Peyer's patch (tissue), 4 donors: ENCODE results near the gene MORC4.

Source experiments
- POLR2A ChIP-seq, 2 donors: fragments of 450-650 bp; IDR thresholded peaks; one replicate each; pipeline ENCODE4 v1.5.1; 2017; ENCODE audit warnings: antibody characterized with exemption in 2 of 2, mild to moderate bottlenecking in 2 of 2, moderate library complexity in 2 of 2
- TF ChIP-seq, protein P1 (sequence below), 6 experiments: fragments of 450-650 bp in 4 of 6; fragments of 200-600 bp in 2 of 6; sonication (generic) in 1 of 6; IDR thresholded peaks; one replicate each; pipeline ENCODE4 v1.5.1; 2017 to 2019; ENCODE audit warnings: antibody characterized with exemption in 6 of 6, mild to moderate bottlenecking in 3 of 6, moderate library complexity in 1 of 6

DNA sequence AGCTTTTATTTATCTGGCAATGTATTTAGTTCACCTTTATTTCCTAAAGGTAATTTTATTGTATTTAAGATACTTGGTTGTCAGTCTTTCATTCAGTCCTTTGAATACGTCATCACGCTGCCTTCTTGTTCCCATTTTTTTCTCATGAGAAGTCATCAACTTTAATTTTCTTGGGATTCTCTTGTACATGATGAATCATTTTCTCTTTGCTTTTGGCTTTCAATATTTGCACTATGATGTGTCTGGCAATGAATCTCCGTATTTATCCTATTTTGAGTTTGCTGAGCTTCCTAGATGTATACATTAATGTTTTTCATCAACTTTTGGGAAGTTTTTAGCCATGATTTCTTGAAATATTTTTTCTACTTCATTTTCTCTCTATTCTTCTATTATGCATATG lies 51.4 kb downstream of the MORC4 start:
- TF ChIP-seq, protein P1, sequence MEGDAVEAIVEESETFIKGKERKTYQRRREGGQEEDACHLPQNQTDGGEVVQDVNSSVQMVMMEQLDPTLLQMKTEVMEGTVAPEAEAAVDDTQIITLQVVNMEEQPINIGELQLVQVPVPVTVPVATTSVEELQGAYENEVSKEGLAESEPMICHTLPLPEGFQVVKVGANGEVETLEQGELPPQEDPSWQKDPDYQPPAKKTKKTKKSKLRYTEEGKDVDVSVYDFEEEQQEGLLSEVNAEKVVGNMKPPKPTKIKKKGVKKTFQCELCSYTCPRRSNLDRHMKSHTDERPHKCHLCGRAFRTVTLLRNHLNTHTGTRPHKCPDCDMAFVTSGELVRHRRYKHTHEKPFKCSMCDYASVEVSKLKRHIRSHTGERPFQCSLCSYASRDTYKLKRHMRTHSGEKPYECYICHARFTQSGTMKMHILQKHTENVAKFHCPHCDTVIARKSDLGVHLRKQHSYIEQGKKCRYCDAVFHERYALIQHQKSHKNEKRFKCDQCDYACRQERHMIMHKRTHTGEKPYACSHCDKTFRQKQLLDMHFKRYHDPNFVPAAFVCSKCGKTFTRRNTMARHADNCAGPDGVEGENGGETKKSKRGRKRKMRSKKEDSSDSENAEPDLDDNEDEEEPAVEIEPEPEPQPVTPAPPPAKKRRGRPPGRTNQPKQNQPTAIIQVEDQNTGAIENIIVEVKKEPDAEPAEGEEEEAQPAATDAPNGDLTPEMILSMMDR (IDR thresholded peaks at IDR 0.05) = no peak
- TF ChIP-seq POLR2A (IDR thresholded peaks at IDR 0.05) = no peak
